AG08396 (cell line): ENCODE data around the gene NUP210.

Source experiments
- DNase-seq: peaks from one replicate; pipeline ENCODE4 v3.0.0; 2012; ENCODE audit warnings: low spot score, mixed read lengths

NUP210 gene

GRCh38 chr3:13375464-13375863 lies 44.7 kb downstream of the NUP210 start:
- DNase-seq: no peak

- DNase-seq: no peak
Observed at GRCh38 chr3:13373975-13374586, 46.0 kb downstream of the NUP210 start.

- no peak for DNase-seq
Observed at GRCh38 chr3:13372656-13373055, 47.5 kb downstream of the NUP210 start.

- no peak for DNase-seq
Observed at GRCh38 chr3:13372126-13372525, 48.0 kb downstream of the NUP210 start.

- DNase-seq: no peak
Observed at GRCh38 chr3:13371100-13372075, 48.7 kb downstream of the NUP210 start.

GRCh38 chr3:13370609-13371008 lies 49.5 kb downstream of the NUP210 start:
- no peak for DNase-seq

GRCh38 chr3:13370055-13370454 lies 50.1 kb downstream of the NUP210 start:
- DNase-seq: no peak

GRCh38 chr3:13368834-13369233 lies 51.3 kb downstream of the NUP210 start:
- DNase-seq: no peak

GRCh38 chr3:13367728-13368127 lies 52.4 kb downstream of the NUP210 start:
- DNase-seq: no peak

GRCh38 chr3:13365390-13366379 lies 54.4 kb downstream of the NUP210 start:
- no peak for DNase-seq

- no peak for DNase-seq
Observed at GRCh38 chr3:13364602-13365271, 55.4 kb downstream of the NUP210 start.

- no peak for DNase-seq
Observed at GRCh38 chr3:13362551-13362950, 57.6 kb downstream of the NUP210 start.

- DNase-seq: no peak
Observed at GRCh38 chr3:13359916-13360315, 60.2 kb downstream of the NUP210 start.

- no peak for DNase-seq
Observed at GRCh38 chr3:13358643-13359042, 61.5 kb downstream of the NUP210 start.

GRCh38 chr3:13358051-13358450 lies 62.1 kb downstream of the NUP210 start:
- DNase-seq: no peak

- no peak for DNase-seq
Observed at GRCh38 chr3:13357074-13357473, 63.0 kb downstream of the NUP210 start.

GRCh38 chr3:13353936-13354542 lies 66.1 kb downstream of the NUP210 start:
- peak; percentile 60 for DNase-seq

- no peak for DNase-seq
Observed at GRCh38 chr3:13353506-13353905, 66.6 kb downstream of the NUP210 start.

- peak; percentile 36 for DNase-seq
Observed at GRCh38 chr3:13352621-13353131, 67.4 kb downstream of the NUP210 start.

GRCh38 chr3:13349823-13350222 lies 70.3 kb downstream of the NUP210 start:
- no peak for DNase-seq
